HG02642 (cell line): ENCODE results near the gene SND1.
A peak's percentile ranks its signal among the peaks of the same experiment; 100 is the strongest.

Source experiments
- ATAC-seq: cut with Tn5 transposase; IDR thresholded peaks from one replicate; pipeline ENCODE4 v1.9.1; 2021; ENCODE audit warnings: mild to moderate bottlenecking; ENCODE audit not compliant: unreplicated experiment, poor library complexity

Gene SND1

GRCh38 chr7:127850195-127850594 is 198.2 kb downstream of the SND1 start:
- ATAC-seq: no peak

GRCh38 chr7:127854383-127854782 is 202.4 kb downstream of the SND1 start:
- no peak for ATAC-seq

- no peak for ATAC-seq
Measured at GRCh38 chr7:127857464-127857841, 205.5 kb downstream of the SND1 start.

GRCh38 chr7:127858091-127858914 is 206.3 kb downstream of the SND1 start:
- ATAC-seq: no peak

GRCh38 chr7:127858915-127859189 is 206.9 kb downstream of the SND1 start:
- no peak for ATAC-seq

GRCh38 chr7:127859330-127859729 is 207.3 kb downstream of the SND1 start:
- no peak for ATAC-seq

- no peak for ATAC-seq
Measured at GRCh38 chr7:127862525-127862924, 210.5 kb downstream of the SND1 start.

- no peak for ATAC-seq
Measured at GRCh38 chr7:127863082-127863481, 211.1 kb downstream of the SND1 start.

GRCh38 chr7:127865466-127865865 is 213.5 kb downstream of the SND1 start:
- no peak for ATAC-seq

GRCh38 chr7:127870231-127870907 is 218.4 kb downstream of the SND1 start:
- peak; percentile 67 for ATAC-seq

GRCh38 chr7:127871226-127871625 is 219.2 kb downstream of the SND1 start:
- ATAC-seq: no peak

- peak; percentile 67 for ATAC-seq
Measured at GRCh38 chr7:127872122-127872521, 220.1 kb downstream of the SND1 start.

GRCh38 chr7:127873151-127873550 is 221.2 kb downstream of the SND1 start:
- ATAC-seq: no peak

- no peak for ATAC-seq
Measured at GRCh38 chr7:127873715-127874636, 222.0 kb downstream of the SND1 start.

GRCh38 chr7:127874951-127875608 is 223.1 kb downstream of the SND1 start:
- ATAC-seq: no peak

- ATAC-seq: no peak
Measured at GRCh38 chr7:127876393-127876792, 224.4 kb downstream of the SND1 start.

- ATAC-seq: no peak
Measured at GRCh38 chr7:127877951-127878350, 226.0 kb downstream of the SND1 start.

- no peak for ATAC-seq
Measured at GRCh38 chr7:127878791-127879190, 226.8 kb downstream of the SND1 start.

GRCh38 chr7:127879436-127879835 is 227.4 kb downstream of the SND1 start:
- no peak for ATAC-seq

GRCh38 chr7:127879942-127880341 is 227.9 kb downstream of the SND1 start:
- ATAC-seq: no peak
